ENCODE data around the gene KBTBD3. TPM values are rescaled to one million over a fixed set of nuclear protein-coding genes. Genes with fewer than 3 reads are reported as not detected.
"Not testable (repeated sequence)": the region's sequence is repeated elsewhere in the genome, so short reads cannot be mapped to it uniquely, and the experiment has no call there.

KBTBD3 gene
- total RNA-seq, 1 donor from 2014 or later, result 2.2 TPM

GRCh38 chr11:106061954-106062949 is 14.9 kb downstream of the KBTBD3 start:
- no peak for DNase-seq (ENCODE audit: extremely low read depth, low read depth, low spot score)

GRCh38 chr11:106061249-106061784 is 15.8 kb downstream of the KBTBD3 start:
- no peak for DNase-seq (ENCODE audit: extremely low read depth, low read depth, low spot score)

- no peak for DNase-seq (ENCODE audit: extremely low read depth, low read depth, low spot score)
Observed at GRCh38 chr11:106059617-106060016, 17.5 kb downstream of the KBTBD3 start.

DNA sequence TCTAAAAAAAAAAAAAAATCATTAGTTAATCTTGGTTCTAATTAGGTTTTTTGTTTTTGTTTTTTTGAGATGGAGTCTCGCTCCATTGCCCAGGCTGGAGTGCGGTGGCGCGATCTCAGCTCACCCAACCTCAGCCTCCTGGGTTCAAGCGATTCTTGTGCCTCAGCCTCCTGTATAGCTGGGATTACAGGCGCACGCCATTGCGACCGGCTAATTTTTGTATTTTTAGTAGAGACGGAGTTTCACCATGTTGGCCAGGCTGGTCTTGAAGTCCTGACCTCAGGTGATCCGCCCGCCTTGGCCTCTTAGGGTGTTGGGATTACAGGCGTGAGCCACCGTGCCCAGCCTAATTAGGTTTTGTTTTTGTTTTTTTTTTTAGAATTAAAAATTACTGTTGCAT is 18.8 kb downstream of the KBTBD3 start:
- not testable (repeated sequence) for DNase-seq (ENCODE audit: extremely low read depth, low read depth, low spot score)

GRCh38 chr11:106051103-106051502 is 26.0 kb downstream of the KBTBD3 start:
- DNase-seq (ENCODE audit: extremely low read depth, low read depth, low spot score), result no peak

- no peak for DNase-seq (ENCODE audit: extremely low read depth, low read depth, low spot score)
Observed at GRCh38 chr11:106049727-106050476, 27.2 kb downstream of the KBTBD3 start.

DNA sequence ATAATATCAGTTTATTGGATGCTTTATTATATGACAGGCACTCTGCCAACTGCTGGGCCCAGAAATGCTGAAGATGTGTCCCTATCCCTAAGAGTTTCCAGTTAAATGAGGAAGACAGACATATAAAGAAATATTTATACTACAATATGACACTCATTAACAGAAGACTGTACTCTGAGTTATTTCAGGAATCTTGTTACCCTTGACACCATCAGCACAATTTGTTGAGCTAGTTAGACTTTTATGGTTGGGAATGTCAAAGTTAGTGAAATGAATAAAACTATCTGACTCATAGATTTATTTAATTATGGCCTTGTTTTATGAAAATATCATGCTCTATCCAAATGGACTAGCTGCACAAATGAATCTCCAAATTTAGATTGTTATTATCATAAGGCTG is 29.5 kb downstream of the KBTBD3 start:
- no peak for DNase-seq (ENCODE audit: extremely low read depth, low read depth, low spot score)

GRCh38 chr11:106043540-106043939 is 33.6 kb downstream of the KBTBD3 start:
- DNase-seq (ENCODE audit: extremely low read depth, low read depth, low spot score), result no peak

- DNase-seq (ENCODE audit: extremely low read depth, low read depth, low spot score), result no peak
Observed at GRCh38 chr11:106032861-106033260, 44.3 kb downstream of the KBTBD3 start.

DNA sequence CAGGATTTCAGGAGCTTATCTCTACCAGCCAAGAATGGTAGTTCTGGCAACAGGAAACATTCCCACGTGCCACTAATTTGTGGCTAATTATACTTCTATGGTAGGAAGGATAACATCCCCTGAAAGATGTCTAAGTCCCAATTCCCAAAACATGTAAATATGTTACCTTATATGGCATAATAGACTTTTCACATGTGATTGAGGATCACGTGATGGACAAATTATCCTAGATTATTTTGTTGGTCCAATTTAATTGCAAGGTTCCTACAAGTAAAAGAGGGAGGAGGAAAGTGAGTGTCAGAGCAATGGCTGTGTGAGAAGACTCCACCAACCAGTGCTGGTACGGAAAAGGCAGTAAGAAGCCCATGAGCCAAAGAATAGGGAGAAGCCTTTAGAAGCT is 45.2 kb downstream of the KBTBD3 start:
- no peak for DNase-seq (ENCODE audit: extremely low read depth, low read depth, low spot score)

GRCh38 chr11:106031202-106031810 is 45.8 kb downstream of the KBTBD3 start:
- no peak for DNase-seq (ENCODE audit: extremely low read depth, low read depth, low spot score)

DNA sequence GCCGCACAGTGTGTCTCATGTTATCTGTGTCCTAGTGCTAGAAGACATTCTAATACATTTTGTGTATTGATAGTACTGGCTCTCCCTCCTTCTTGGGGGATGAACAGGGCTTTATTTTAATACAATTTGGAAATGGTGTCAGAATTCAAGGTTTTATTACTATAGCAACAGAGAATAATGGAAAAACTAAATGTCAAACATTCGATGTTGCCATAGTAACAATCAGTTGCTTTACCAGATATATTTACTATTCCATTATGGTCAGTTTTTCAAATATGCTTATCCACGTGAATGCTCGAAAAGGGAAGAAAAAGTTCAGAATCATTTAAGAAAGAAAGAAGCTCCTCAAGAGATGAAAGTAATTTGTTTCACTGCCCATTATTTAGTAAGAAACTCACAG is 46.5 kb downstream of the KBTBD3 start:
- DNase-seq (ENCODE audit: extremely low read depth, low read depth, low spot score), result no peak

DNA sequence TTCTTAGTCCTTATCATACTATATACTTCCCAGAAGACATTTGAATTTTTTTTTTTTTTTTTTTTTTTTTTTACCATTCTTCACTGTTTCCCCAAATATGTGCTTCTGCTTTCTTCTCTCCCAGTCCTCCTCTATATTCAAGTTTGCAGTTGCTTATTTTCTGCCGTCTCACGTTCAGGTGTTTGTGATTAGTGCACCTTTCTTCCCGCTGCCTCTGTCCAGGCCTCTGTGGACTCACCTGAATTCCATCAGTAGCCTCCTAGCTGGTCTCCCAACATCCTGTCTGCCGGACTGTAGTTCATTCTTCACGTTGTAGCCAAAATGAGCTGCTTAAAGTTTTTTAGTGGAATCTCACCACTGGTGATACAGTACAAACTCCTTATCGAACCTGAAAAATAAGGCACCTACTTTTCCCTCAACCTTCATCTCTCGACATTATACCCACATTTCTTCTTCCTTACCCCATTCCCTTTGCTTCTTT is 54.3 kb downstream of the KBTBD3 start:
- DNase-seq (ENCODE audit: extremely low read depth, low read depth, low spot score), result no peak

- peak; percentile 98 for DNase-seq (ENCODE audit: extremely low read depth, low read depth, low spot score)
Observed at GRCh38 chr11:106021967-106022794, 55.0 kb downstream of the KBTBD3 start, which contains the start of gene MSANTD4. Gene MSANTD4 (minus strand): TSS chr11:106022240. CDS start chr11:106010917, 11,323 bp downstream.

DNA sequence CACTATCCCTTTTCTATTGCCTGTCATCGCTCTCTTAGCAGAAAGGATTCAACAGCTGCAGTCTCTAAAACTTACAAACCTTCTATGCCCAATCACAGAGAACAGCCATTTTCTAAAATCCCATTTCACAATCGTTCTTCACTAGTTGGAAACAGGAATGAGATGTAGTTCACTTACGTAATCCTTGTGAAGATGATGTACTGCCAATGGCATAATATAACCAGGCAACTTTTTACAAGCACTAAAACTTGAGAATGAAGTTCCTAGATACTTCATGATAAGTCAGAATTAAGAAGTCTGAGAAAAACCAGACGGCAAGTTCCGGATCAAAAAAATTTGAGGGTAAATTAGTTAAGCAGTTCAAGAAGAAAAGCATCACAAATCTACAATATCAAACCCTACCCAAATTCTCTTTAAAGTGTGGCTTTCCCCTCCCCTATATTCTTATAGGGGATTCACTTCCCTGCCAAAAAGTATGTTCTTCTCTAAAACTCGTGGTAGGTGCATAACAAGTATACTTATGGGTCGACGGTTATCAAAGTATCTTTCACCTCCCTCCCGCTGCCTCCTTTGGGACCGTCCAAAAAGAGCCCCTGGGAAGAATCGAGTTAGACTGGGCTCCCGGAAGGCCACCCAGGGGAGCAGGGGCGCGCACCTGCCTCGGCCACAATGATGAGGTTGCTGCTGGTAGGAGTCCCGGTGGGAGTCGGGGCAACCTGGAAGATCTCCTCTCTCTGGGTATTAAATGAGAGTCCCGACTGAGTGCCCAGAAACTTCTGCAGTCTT is 55.8 kb downstream of the KBTBD3 start:
- DNase-seq (ENCODE audit: extremely low read depth, low read depth, low spot score), result no peak

DNA sequence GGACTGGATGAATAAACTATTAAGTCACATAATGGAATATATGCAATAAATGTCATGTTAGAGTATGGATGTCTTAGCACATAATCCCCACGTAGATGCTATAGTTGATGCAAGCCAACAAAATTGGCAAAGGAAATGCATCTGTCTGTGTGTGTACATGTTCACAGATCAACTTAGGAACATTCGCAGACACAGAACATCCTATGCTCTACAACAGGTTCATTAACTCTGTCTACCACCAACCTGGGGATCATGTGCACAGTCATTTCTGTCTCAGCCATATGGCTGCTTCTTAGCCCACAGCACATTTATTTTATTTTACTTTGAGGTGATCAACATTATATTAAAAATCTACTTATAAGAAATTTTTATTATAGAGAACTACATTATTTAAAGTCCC is 60.1 kb downstream of the KBTBD3 start:
- no peak for DNase-seq (ENCODE audit: extremely low read depth, low read depth, low spot score)

DNA sequence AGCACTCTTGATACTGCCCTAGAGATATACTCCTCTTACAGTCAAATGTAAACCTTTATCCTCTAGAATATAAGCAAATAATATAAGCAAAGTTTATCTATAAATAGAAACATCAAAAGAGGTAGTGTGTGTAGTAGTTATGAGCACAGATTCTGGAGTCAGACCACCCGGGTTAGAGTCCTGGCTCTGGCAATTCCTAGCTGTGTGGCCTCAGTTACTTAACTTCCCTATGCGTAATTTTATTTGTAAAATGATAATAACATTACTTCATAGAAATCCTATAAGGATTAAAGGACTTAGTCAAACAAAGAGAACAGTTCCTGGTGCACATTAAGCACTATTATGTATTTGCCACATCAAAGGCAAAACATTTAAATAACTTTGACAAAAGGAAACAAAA is 62.1 kb downstream of the KBTBD3 start:
- no peak for DNase-seq (ENCODE audit: extremely low read depth, low read depth, low spot score)

DNA sequence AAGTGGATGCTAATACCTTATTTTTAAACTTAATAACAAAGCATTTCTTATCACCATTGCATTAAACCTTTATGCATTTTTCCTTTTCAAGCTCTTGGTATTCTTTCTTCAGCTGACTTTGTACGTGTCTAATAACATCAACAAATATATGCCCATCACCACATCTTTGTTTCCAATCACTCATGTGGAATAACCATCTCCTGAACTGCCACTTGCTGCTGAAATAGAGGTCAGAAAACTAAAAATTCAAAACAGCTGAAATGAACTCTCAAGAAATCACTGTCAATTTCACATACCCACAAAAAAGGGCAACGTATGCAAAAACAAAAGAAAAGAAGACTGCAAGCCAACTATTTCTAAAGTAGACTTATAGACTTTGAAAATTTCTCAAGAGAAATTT is 62.5 kb downstream of the KBTBD3 start:
- DNase-seq (ENCODE audit: extremely low read depth, low read depth, low spot score), result no peak

GRCh38 chr11:106014035-106014434 is 63.1 kb downstream of the KBTBD3 start:
- DNase-seq (ENCODE audit: extremely low read depth, low read depth, low spot score), result no peak
